Stimulated activated CD4-positive, alpha-beta T cell treated with anti-CD3 and anti-CD28 coated beads, Interleukin-4, amount 100 ng/mL, for 4 hours (primary cell): Measurements from ENCODE around the gene IL31.
A peak's percentile ranks its signal among the peaks of the same experiment; 100 is the strongest.

Experiments
- DNase-seq, 2 experiments: peaks; one replicate each; pipeline ENCODE4 v3.0.0-alpha.2; 2020

The IL31 gene

DNA sequence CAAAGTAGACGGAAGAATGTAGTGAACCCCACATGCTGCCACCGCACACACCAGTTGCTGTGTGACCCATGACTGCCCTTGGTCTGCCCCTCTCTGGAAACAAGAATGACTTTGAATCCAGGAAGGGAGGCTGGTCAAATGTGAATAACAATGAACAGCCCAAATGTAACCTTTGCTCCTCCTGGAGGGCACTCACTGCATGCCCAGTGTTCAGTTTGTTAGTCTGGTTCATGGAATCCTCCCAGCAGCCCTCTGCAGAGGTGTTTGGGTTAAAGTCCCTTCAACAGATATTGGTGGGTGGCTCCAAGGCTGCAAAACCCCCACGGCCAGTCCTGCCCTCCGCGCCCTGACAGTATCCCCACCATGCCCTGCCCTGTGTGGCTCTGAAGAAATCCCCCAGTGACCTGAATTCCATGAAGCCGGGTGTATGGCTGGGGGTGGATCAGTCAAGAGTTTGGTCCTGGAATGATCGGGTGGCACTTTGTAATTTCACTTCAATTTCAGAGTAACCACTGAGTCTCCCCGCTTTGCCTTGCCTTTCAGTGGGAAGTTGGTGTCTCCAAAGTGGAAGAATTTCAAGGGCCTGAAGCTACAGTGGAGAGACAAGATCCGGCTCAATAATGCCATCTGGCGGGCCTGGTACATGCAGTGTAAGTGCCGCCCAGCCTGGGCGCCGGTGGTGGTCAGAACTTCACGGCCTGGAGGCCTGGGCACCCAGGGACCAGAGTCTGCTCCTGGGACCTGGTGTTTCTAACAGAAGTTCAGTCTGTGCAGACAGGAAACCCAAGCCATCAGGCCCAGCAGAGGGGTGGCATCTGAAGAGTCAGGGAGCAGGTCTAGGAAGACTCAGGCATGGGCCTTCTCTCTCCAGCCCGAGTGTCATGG lies 47.1 kb downstream of the IL31 start:
- DNase-seq = no peak

DNA sequence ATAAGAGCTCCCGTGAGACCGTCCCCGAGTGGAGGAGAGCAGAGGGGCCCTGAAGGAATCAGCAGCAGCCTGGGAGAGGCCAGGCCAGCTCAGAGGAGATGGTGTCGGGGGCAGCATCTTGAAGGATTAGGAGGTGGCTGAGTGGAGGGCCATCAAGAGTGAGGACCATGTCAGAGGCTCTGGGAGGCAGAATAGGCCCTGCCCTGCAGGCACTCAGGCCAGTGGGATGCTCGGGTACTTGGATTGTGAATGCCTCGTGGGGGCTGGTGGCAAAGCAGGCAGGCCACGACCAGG lies 47.7 kb downstream of the IL31 start:
- DNase-seq = no peak

DNA sequence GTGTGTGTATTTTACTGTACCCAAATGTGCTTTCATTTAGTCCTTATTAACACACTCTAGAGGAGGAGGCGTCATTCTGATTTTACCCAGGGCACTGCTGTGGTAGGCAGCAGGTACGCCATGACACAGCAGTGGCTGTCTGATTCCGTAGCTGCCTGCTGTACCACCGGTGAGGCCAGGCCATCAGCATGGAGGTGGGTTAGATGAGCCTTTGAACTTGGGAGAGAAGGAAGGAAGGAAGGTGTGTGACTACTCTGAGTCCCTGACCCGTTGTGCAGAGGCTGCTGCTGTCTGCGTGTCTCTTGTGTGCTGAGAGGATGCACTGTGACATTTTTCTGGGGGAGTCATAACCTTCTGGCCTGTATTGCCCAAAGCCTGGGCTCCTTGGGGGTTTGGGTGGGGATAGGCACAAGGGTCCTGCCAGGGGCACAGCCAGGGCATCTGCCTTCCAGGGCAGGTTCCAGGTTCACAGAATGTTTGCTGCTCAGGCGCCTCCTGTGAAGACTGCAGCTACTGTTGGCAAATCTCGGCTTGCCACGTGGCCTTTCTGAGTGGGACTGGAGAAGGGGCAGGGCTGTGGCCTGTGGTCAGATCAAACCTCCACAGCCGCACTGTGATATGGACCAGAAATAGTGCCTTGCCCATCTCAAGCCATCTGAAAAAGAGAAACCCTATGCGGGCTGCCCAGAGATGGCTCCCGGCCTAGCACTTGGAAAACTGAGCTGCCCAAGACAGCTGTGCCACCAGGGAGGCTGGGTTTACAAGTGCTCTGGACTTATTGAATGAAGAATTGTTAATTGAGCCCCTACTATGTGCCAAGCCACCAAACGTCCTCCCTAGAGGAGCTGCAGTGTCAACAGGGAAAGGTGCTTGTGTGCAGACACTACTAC lies 48.3 kb downstream of the IL31 start:
- DNase-seq = no peak

DNA sequence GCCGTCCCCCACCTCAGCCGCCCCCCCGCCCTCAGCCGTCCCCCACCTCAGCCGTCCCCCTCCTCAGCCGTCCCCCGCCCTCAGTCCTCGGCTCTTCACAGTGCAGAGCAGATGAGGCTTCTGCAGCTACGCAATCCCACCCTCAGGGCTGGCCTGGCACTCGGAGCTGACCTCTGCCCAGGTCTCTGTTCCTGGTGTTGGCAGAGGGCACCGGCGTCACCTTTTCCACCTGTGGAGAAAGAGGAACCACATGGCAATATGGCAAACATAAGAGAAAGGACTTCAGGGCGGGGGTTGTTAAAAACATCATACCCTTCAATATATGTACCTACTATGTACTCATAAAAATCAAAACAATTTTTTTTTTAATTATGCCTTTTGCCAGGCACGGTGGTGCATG lies 49.7 kb downstream of the IL31 start:
- DNase-seq = no peak

DNA sequence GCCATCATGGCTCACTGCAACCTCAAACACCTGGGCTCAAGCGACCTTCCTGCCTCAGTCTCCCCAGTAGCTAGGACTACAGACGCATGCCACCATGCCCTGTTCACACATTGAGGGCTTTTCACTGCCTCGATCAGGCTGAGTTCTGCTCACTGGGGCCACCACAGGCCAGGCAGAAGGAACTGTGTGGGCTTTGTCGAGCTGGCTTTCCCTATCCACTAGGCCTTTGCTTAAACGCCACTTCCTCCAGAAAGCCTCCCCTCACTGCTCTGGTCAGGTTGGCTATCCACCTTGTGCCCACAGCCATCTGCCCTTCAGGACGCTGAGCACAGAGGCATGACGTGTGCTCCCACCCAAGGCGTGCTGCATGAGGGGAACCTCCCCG lies 50.3 kb downstream of the IL31 start:
- DNase-seq = no peak

DNA sequence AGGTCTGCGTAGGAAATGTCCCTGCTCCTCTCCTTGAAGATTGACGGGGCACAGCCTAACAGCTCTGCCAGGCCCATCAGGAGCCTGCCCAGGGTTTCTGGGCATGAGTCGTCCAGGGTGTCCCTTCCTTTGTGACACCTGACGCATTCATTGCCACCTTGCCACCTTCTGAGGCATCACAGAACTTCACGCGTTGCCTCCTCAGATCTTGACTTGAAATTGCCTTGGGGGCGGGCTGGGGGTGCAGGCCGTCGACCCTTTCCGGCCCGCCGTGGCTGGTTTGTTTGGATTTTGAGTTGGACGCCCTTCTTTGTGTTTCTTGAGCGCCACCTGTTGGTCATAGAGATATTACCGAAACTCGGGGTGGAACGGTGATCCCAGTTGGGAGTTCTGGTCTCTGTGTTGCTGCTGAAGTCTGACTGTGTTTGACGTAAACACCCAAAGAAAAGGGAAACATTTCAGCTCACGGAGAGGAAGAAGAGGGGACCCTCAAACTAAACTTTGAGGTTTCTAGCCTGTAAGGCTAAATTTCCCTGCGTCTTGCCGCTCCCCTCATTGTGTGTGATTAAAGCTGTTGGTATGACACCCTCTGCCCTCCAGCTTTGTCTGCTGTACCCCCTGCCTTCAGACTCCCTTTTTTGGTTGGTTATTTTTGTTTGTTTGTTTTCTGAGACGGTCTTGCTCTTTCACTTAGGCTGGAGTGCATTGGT lies 50.8 kb downstream of the IL31 start:
- DNase-seq = peak; percentile 52 to 59
